SK-N-MC (cell line): Measurements from ENCODE around the gene SYT13.

Experiments
- EZH2 ChIP-seq: fragments of 200-600 bp; sonication (generic); IDR thresholded peaks from one replicate; pipeline ENCODE4 v1.6.1; 2017; ENCODE audit warnings: antibody characterized with exemption
- FOXP2 ChIP-seq: optimal IDR thresholded peaks from 2 replicates; pipeline ENCODE3; 2011; ENCODE audit warnings: mild to moderate bottlenecking, moderate library complexity; ENCODE audit not compliant: insufficient read depth; ENCODE audit errors: extremely low read length, control extremely low read depth
- POLR2AphosphoS5 ChIP-seq: IDR thresholded peaks from 2 replicates; pipeline ENCODE4 v1.6.1; 2012; ENCODE audit warnings: mild to moderate bottlenecking, low read depth, low read length, borderline replicate concordance

DNA sequence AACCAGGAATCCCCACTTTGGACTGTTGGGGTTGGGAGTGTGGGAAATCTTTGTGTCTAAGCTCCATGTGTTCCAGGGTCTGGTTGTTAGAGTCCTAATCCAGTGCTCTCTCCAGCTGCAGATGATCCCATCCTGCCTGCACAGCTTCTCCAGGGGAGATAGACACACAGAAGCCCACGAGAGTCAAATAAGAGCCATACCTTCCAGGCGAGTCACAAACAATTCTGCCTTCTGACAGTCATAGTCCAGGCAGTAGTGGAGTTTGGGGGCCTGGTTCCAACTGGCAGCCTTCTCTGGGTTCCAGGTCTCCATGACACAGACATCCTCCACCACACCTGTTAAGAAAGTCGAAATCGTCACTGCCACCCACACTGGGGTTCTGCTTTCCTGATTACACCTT lies 32.1 kb downstream of the SYT13 start:
- TF ChIP-seq POLR2AphosphoS5 (no peak), EZH2 (no peak), FOXP2 (no peak)
